H1 (cell line): ENCODE measurements around the gene ATG5. TPM values are rescaled to one million over a fixed set of nuclear protein-coding genes. Genes with fewer than 3 reads are reported as not detected.

Experiments used
- CTCF ChIA-PET: fragments of 300-600 bp; sonication (Branson Sonifier 250); formaldehyde crosslinking; loops from one replicate; lab custom pipeline; 2021; ENCODE audit not compliant: partially characterized antibody; lab: Charles Lee
- POLR2A ChIA-PET: fragments of 300-600 bp; sonication (Branson Sonifier 250); formaldehyde crosslinking; loops from one replicate; lab custom pipeline; 2021; ENCODE audit warnings: inconsistent platforms; ENCODE audit not compliant: partially characterized antibody; lab: Charles Lee
- DNase-seq, 2 experiments: peaks; one replicate each; pipeline versions ENCODE4 v3.0.0 to v3.0.0-alpha.2; 2010 to 2022; ENCODE audit warnings: low spot score in 2 of 2, low read depth in 1 of 2, mixed read lengths in 1 of 2
- FAIRE-seq: peaks from 2 replicates; lab custom pipeline; 2011; peaks lifted over from hg19 to GRCh38; lab: Jason Lieb, UNC
- H2AFZ ChIP-seq: 2 replicates; pipeline ENCODE4 v1.8.1; 2012; ENCODE audit warnings: low read length, inconsistent platforms
- H2AK5ac ChIP-seq: 2 replicates; pipeline ENCODE4 v1.6.1; 2013; ENCODE audit warnings: low read depth, low read length
- H2BK120ac ChIP-seq: replicated peaks from 2 replicates; pipeline ENCODE3; 2013; ENCODE audit warnings: low read depth, low read length, inconsistent platforms
- H2BK12ac ChIP-seq: 2 replicates; pipeline ENCODE4 v1.6.1; 2013; ENCODE audit warnings: low read depth, low read length
- H2BK15ac ChIP-seq: 2 replicates; pipeline ENCODE4 v1.6.1; 2013; ENCODE audit warnings: low read length
- H2BK20ac ChIP-seq: 2 replicates; pipeline ENCODE4 v1.6.1; 2013; ENCODE audit warnings: low read length
- H2BK5ac ChIP-seq: 2 replicates; pipeline ENCODE4 v1.6.1; 2013; ENCODE audit warnings: low read depth, low read length
- H3K14ac ChIP-seq: 2 replicates; pipeline ENCODE4 v1.6.1; 2013; ENCODE audit warnings: inconsistent platforms; ENCODE audit not compliant: insufficient read length
- H3K18ac ChIP-seq: 2 replicates; pipeline ENCODE4 v1.6.1; 2013; ENCODE audit warnings: low read length; ENCODE audit errors: extremely low read depth
- H3K23ac ChIP-seq: 2 replicates; pipeline ENCODE4 v1.6.1; 2013; ENCODE audit warnings: inconsistent platforms; ENCODE audit not compliant: insufficient read length
- H3K23me2 ChIP-seq: 2 replicates; pipeline ENCODE4 v1.6.1; 2013; ENCODE audit warnings: low read depth, low read length
- H3K27ac ChIP-seq: 2 replicates; pipeline ENCODE4 v1.6.1; 2011; ENCODE audit warnings: low read depth, low read length, inconsistent platforms
- H3K27me3 ChIP-seq, 4 experiments: replicated peaks in 1 of 4; 1 replicate in 1 of 4; 2 replicates in 3 of 4; pipeline versions ENCODE4 v1.6.1 to v1.8.1; 2011 to 2013; ENCODE audit warnings: low read length in 3 of 4, mild to moderate bottlenecking in 3 of 4, inconsistent platforms in 2 of 4, mixed read lengths in 2 of 4, moderate library complexity in 1 of 4; ENCODE audit not compliant: control insufficient read depth in 3 of 4, insufficient read depth in 3 of 4; ENCODE audit errors: extremely low read depth in 1 of 4
- H3K36me3 ChIP-seq, 4 experiments: 2 replicates each; pipeline versions ENCODE4 v1.6.1 to v1.8.1; 2011 to 2013; ENCODE audit warnings: mild to moderate bottlenecking in 4 of 4, low read length in 3 of 4, moderate library complexity in 2 of 4, control low read depth in 1 of 4, inconsistent platforms in 1 of 4; ENCODE audit not compliant: insufficient read depth in 4 of 4, control insufficient read depth in 2 of 4
- H3K4ac ChIP-seq: replicated peaks from 2 replicates; pipeline ENCODE3; 2013; ENCODE audit warnings: low read length, low read depth, mixed read lengths, inconsistent platforms; ENCODE audit not compliant: insufficient read length
- H3K4me1 ChIP-seq, 4 experiments: replicated peaks in 1 of 4; 1 replicate in 1 of 4; 2 replicates in 3 of 4; pipeline versions ENCODE4 v1.6.1 to v1.8.1; 2011 to 2013; ENCODE audit warnings: low read length in 3 of 4, inconsistent platforms in 2 of 4, mixed read lengths in 1 of 4; ENCODE audit not compliant: insufficient read depth in 4 of 4, control insufficient read depth in 3 of 4
- H3K4me2 ChIP-seq, 2 experiments: 2 replicates each; pipeline versions ENCODE4 v1.6.1 to v1.8.1; 2011 to 2013; ENCODE audit warnings: low read depth in 2 of 2, low read length in 2 of 2, control low read depth in 1 of 2, inconsistent platforms in 1 of 2, mild to moderate bottlenecking in 1 of 2; ENCODE audit not compliant: insufficient read depth in 1 of 2
- H3K4me3 ChIP-seq, 4 experiments: fragments of 200-600, 300-600 bp in 1 of 4; sonication (generic), shearing (Covaris generic), sonication (Bioruptor Twin) in 1 of 4; 2 replicates each; pipeline versions ENCODE4 v1.5.1 to v1.8.1; 2011 to 2016; ENCODE audit warnings: low read length in 4 of 4, low read depth in 3 of 4, control low read depth in 2 of 4, inconsistent platforms in 2 of 4, mild to moderate bottlenecking in 2 of 4, mixed read lengths in 1 of 4, moderate library complexity in 1 of 4; ENCODE audit not compliant: insufficient read depth in 2 of 4; ENCODE audit errors: extremely low read depth in 1 of 4
- H3K56ac ChIP-seq: replicated peaks from 2 replicates; pipeline ENCODE3; 2013; ENCODE audit warnings: low read depth, mild to moderate bottlenecking, mixed read lengths, low read length, inconsistent platforms; ENCODE audit not compliant: insufficient read length
- H3K79me1 ChIP-seq: 2 replicates; pipeline ENCODE4 v1.6.1; 2013; ENCODE audit warnings: low read depth, low read length, control low read depth
- H3K79me2 ChIP-seq, 2 experiments: 2 replicates each; pipeline versions ENCODE4 v1.6.1 to v1.8.1; 2012 to 2013; ENCODE audit warnings: low read length in 2 of 2, mild to moderate bottlenecking in 2 of 2, inconsistent platforms in 1 of 2; ENCODE audit not compliant: insufficient read depth in 2 of 2, control insufficient read depth in 1 of 2
- H3K9ac ChIP-seq, 4 experiments: replicated peaks in 1 of 4; 1 replicate in 1 of 4; 2 replicates in 3 of 4; pipeline versions ENCODE4 v1.6.1 to v1.8.1; 2011 to 2013; ENCODE audit warnings: low read depth in 3 of 4, low read length in 3 of 4, control low read depth in 2 of 4, mild to moderate bottlenecking in 2 of 4, moderate library complexity in 2 of 4, inconsistent platforms in 1 of 4; ENCODE audit errors: extremely low read depth in 1 of 4
- H3K9me3 ChIP-seq, 2 experiments: 2 replicates each; pipeline versions ENCODE4 v1.6.1 to v1.8.1; 2012 to 2013; ENCODE audit warnings: mild to moderate bottlenecking in 2 of 2, moderate library complexity in 2 of 2, control low read depth in 1 of 2, inconsistent platforms in 1 of 2, low read depth in 1 of 2, low read length in 1 of 2, mixed read lengths in 1 of 2; ENCODE audit not compliant: insufficient read depth in 2 of 2
- H4K20me1 ChIP-seq, 2 experiments: replicated peaks in 1 of 2; 2 replicates each; pipeline versions ENCODE3 to v1.8.1; 2011 to 2013; ENCODE audit warnings: inconsistent platforms in 2 of 2, low read length in 2 of 2, mild to moderate bottlenecking in 1 of 2; ENCODE audit not compliant: insufficient read depth in 2 of 2, control insufficient read depth in 1 of 2
- H4K5ac ChIP-seq: 2 replicates; pipeline ENCODE4 v1.6.1; 2013; ENCODE audit warnings: low read length, low read depth, mixed read lengths, inconsistent platforms; ENCODE audit not compliant: insufficient read length
- H4K8ac ChIP-seq: 2 replicates; pipeline ENCODE4 v1.8.0; 2013; ENCODE audit warnings: mild to moderate bottlenecking, moderate library complexity, low read length, inconsistent platforms; ENCODE audit not compliant: insufficient read depth; ENCODE audit errors: extremely low read depth
- H4K91ac ChIP-seq: replicated peaks from 2 replicates; pipeline ENCODE3; 2013; ENCODE audit warnings: low read length, mixed read lengths, inconsistent platforms; ENCODE audit not compliant: insufficient read length
- CBX5 ChIP-seq: fragments of 300-800, 300-1000 bp; sonication (generic); IDR thresholded peaks from 2 replicates; pipeline ENCODE4 v1.7.1; 2016; ENCODE audit warnings: antibody characterized with exemption, low read length, low read depth
- E2F6 ChIP-seq: IDR thresholded peaks from 2 replicates; pipeline ENCODE4 v1.6.1; 2012; ENCODE audit warnings: inconsistent platforms
- EZH2 ChIP-seq: fragments of 200-600 bp; sonication (generic); IDR thresholded peaks from 2 replicates; pipeline ENCODE4 v1.7.1; 2012; ENCODE audit warnings: low read depth, mild to moderate bottlenecking, moderate library complexity, low read length, inconsistent platforms; ENCODE audit not compliant: severe bottlenecking
- JUN ChIP-seq: IDR thresholded peaks from 2 replicates; pipeline ENCODE4 v1.6.1; 2011; ENCODE audit warnings: low read depth, mild to moderate bottlenecking, improper control_type of control experiment, low read length
- JUND ChIP-seq: IDR thresholded peaks from 2 replicates; pipeline ENCODE4 v1.6.1; 2011; ENCODE audit warnings: mild to moderate bottlenecking, improper control_type of control experiment, low read length
- NANOG ChIP-seq: IDR thresholded peaks from 2 replicates; pipeline ENCODE4 v1.6.1; 2011; ENCODE audit warnings: low read length, low read depth, mild to moderate bottlenecking, inconsistent platforms; ENCODE audit not compliant: insufficient read depth, poor library complexity, severe bottlenecking
- POLR2AphosphoS5 ChIP-seq: IDR thresholded peaks from 2 replicates; pipeline ENCODE4 v1.6.1; 2011; ENCODE audit warnings: low read depth, low read length
- RBBP5 ChIP-seq: IDR thresholded peaks from 2 replicates; pipeline ENCODE4 v1.7.1; 2012; ENCODE audit warnings: low read depth, mild to moderate bottlenecking, inconsistent platforms, low read length, moderate library complexity, borderline replicate concordance
- RXRA ChIP-seq: IDR thresholded peaks from 2 replicates; pipeline ENCODE4 v1.6.1; 2011; ENCODE audit warnings: low read depth, mild to moderate bottlenecking, low read length, moderate library complexity; ENCODE audit not compliant: insufficient read depth
- SAP30 ChIP-seq: fragments of 300-600 bp; sonication (generic); IDR thresholded peaks from 2 replicates; pipeline ENCODE4 v1.7.1; 2012; ENCODE audit warnings: low read length, moderate library complexity, mild to moderate bottlenecking, inconsistent platforms; ENCODE audit not compliant: insufficient read depth, insufficient replicate concordance
- USF2 ChIP-seq: IDR thresholded peaks from 2 replicates; pipeline ENCODE4 v1.6.1; 2011; ENCODE audit warnings: low read length, improper control_type of control experiment
- YY1 ChIP-seq: IDR thresholded peaks from 2 replicates; pipeline ENCODE4 v1.6.1; 2011; ENCODE audit warnings: low read depth, mild to moderate bottlenecking, low read length
- WGBS, 2 experiments: shearing (Covaris generic) in 1 of 2; methylation state at CpG; one replicate each; pipeline versions ENCODE4 v1.1.6 to v1.1.7; 2013 to 2015; ENCODE audit warnings: low lambda C conversion rate in 2 of 2, mixed read lengths in 2 of 2, inconsistent platforms in 1 of 2, low coverage in 1 of 2, missing lambda C conversion rate in 1 of 2; ENCODE audit not compliant: insufficient replicate concordance in 2 of 2, insufficient coverage in 1 of 2, insufficient read length in 1 of 2; ENCODE audit errors: extremely low coverage in 1 of 2, missing lambda C conversion rate in 1 of 2; 5-methylcytosine and 5-hydroxymethylcytosine counted together
- polyA plus RNA-seq, 7 experiments: library from polyadenylated mRNA; depleted of rRNA in 3 of 7; stranded (reverse) in 5 of 7; unstranded in 2 of 7; fragments of >200 nt in 5 of 7; fragments of 200-250 nt in 2 of 7; gene quantifications; 1 replicate in 5 of 7; 2 replicates in 1 of 7; 4 replicates in 1 of 7; pipeline versions ENCODE4 v1.2.1 to v1.2.3, GENCODE V29; 2011 to 2013; ENCODE audit warnings: missing spikeins in 2 of 7, mixed read lengths in 2 of 7
- total RNA-seq: library from RNA; stranded (reverse); fragmentation: NEBNext Ultra II Directional; extraction: Animal tissue kit (Norgen Biotek cat#: 25700); gene quantifications from 2 replicates; pipeline ENCODE4 v1.2.1, GENCODE V29; 2021

The ATG5 gene
- total and polyA plus RNA-seq, 2 of the 8 experiments (the other 6 are each of a cell fraction or from before 2014, with no cell fraction given): 18.2 to 39.0 TPM

GRCh38 chr6:106212576-106212975 is 113.0 kb downstream of the ATG5 start:
- H2BK120ac ChIP-seq: no peak overlapping the region
- TF ChIP-seq RXRA: no peak
- TF ChIP-seq RBBP5: no peak
- no peak for TF ChIP-seq USF2
- TF ChIP-seq JUN: no peak
- TF ChIP-seq SAP30: no peak
- TF ChIP-seq E2F6: no peak
- TF ChIP-seq NANOG: no peak
- no peak for TF ChIP-seq EZH2
- no peak for TF ChIP-seq JUND
- TF ChIP-seq POLR2AphosphoS5: no peak
- no peak for TF ChIP-seq YY1
- TF ChIP-seq CBX5: no peak

More at GRCh38 chr6:106212576-106212975, 113.0 kb downstream of the ATG5 start:
- no peak overlapping the region for H3K27ac ChIP-seq
- H3K36me3 ChIP-seq: no peaks in the 10 kb centered on the region
- H3K27me3 ChIP-seq: no peaks in the 10 kb centered on the region
- no peak overlapping the region for H2BK5ac ChIP-seq
- H4K91ac ChIP-seq: no peak overlapping the region
- H3K14ac ChIP-seq: no peak overlapping the region
- whole genome bisulfite sequencing, 2 experiments: 89% methylated on average over 5 of the region's 5 CpGs; no CpG with 5 or more reads in 1 of the 2 experiments
- H3K56ac ChIP-seq: no peak overlapping the region
- H4K5ac ChIP-seq: no peak overlapping the region
- POLR2A ChIA-PET: no interaction called here
- H3K4me2 ChIP-seq: no peak overlapping the region
- H3K23me2 ChIP-seq: no peaks in the 10 kb centered on the region
- 0 out of 4 replicates have a peak, but pooled peaks cover 0 to 3% of the 10 kb centered on the region in 2 experiments for H3K79me2 ChIP-seq
- H3K4me1 ChIP-seq: peaks cover 0 to 2% (median 0%) of the 10 kb centered on the region in 4 experiments; a peak in 1 of 7 replicates
- H3K4me3 ChIP-seq: no peak overlapping the region
- no peak overlapping the region for H3K23ac ChIP-seq
- H2AFZ ChIP-seq: no peak overlapping the region
- no peaks in the 10 kb centered on the region for H4K20me1 ChIP-seq
- FAIRE-seq (no peak), DNase-seq (no peak)
- H3K18ac ChIP-seq: no peak overlapping the region
- no peak overlapping the region for H2BK20ac ChIP-seq
- no peak overlapping the region for H3K9ac ChIP-seq
- no peak overlapping the region for H2BK15ac ChIP-seq
- H2BK12ac ChIP-seq: no peak overlapping the region
- H2AK5ac ChIP-seq: no peak overlapping the region
- H3K79me1 ChIP-seq: no peaks in the 10 kb centered on the region
- no peak overlapping the region; the same call in 1 of the 2 replicates for H4K8ac ChIP-seq
- CTCF ChIA-PET: interaction anchor here (1.5 to 3.3 kb wide), 2 partner anchors 11 to 71 kb away, joined by 7 to 15 read pairs; no protein-coding TSS in a partner anchor
- H3K9me3 ChIP-seq: no peaks in the 10 kb centered on the region
- no peak overlapping the region for H3K4ac ChIP-seq
